Mesenchymal stem cell (in vitro differentiated cells and primary cell): ENCODE measurements around the gene NEDD8.
"Not testable (repeated sequence)": the region's sequence is repeated elsewhere in the genome, so short reads cannot be mapped to it uniquely, and the experiment has no call there.

ENCODE experiments used
- DNase-seq: peaks from one replicate; pipeline ENCODE4 v3.0.0-alpha.2; 2013
- H2AFZ ChIP-seq: one replicate; pipeline ENCODE4 v1.6.1; 2013; ENCODE audit warnings: low read depth, mild to moderate bottlenecking, control low read depth, inconsistent platforms, low read length, moderate library complexity
- H2AK5ac ChIP-seq: 2 replicates; pipeline ENCODE4 v1.6.1; 2013; ENCODE audit warnings: low read length, moderate library complexity, mild to moderate bottlenecking, inconsistent platforms; ENCODE audit not compliant: severe bottlenecking
- H2BK120ac ChIP-seq: one replicate; pipeline ENCODE4 v1.6.1; 2013; ENCODE audit warnings: low read depth, mild to moderate bottlenecking, inconsistent platforms, low read length, moderate library complexity
- H2BK12ac ChIP-seq, 2 experiments: one replicate each; pipeline ENCODE4 v1.6.1; 2013; ENCODE audit warnings: inconsistent platforms in 2 of 2, low read length in 2 of 2, mild to moderate bottlenecking in 2 of 2, moderate library complexity in 2 of 2, control low read depth in 1 of 2
- H2BK15ac ChIP-seq: one replicate; pipeline ENCODE4 v1.6.1; 2013; ENCODE audit warnings: mild to moderate bottlenecking, low read depth, inconsistent platforms; ENCODE audit not compliant: poor library complexity, severe bottlenecking
- H2BK5ac ChIP-seq: 2 replicates; pipeline ENCODE4 v1.6.1; 2013; ENCODE audit warnings: low read depth, mild to moderate bottlenecking, low read length, control low read depth, inconsistent platforms; ENCODE audit not compliant: poor library complexity, severe bottlenecking
- H3K14ac ChIP-seq, 2 experiments: one replicate each; pipeline ENCODE4 v1.6.1; 2013; ENCODE audit warnings: inconsistent platforms in 2 of 2, low read length in 2 of 2, control low read depth in 1 of 2, mild to moderate bottlenecking in 1 of 2, moderate library complexity in 1 of 2
- H3K18ac ChIP-seq, 2 experiments: one replicate each; pipeline ENCODE4 v1.6.1; 2013; ENCODE audit warnings: inconsistent platforms in 2 of 2, low read length in 2 of 2, control low read depth in 1 of 2, low read depth in 1 of 2, mild to moderate bottlenecking in 1 of 2
- H3K23ac ChIP-seq, 2 experiments: one replicate each; pipeline ENCODE4 v1.6.1; 2013; ENCODE audit warnings: inconsistent platforms in 2 of 2, low read length in 2 of 2, mild to moderate bottlenecking in 2 of 2, moderate library complexity in 2 of 2, control low read depth in 1 of 2
- H3K27ac ChIP-seq: 2 replicates; pipeline ENCODE4 v1.5.1; 2013; ENCODE audit warnings: mild to moderate bottlenecking, moderate library complexity, low read length, control low read depth, inconsistent platforms; ENCODE audit not compliant: poor library complexity, severe bottlenecking
- H3K27me3 ChIP-seq, 2 experiments: 2 replicates each; pipeline versions ENCODE4 v1.6.1 to v1.7.0; 2013; ENCODE audit warnings: low read length in 2 of 2, mild to moderate bottlenecking in 2 of 2, moderate library complexity in 2 of 2, control low read depth in 1 of 2, inconsistent platforms in 1 of 2; ENCODE audit not compliant: control insufficient read depth in 1 of 2, insufficient read depth in 1 of 2
- H3K36me3 ChIP-seq, 2 experiments: 2 replicates each; pipeline versions ENCODE4 v1.6.1 to v1.7.0; 2013; ENCODE audit warnings: low read length in 2 of 2, control low read depth in 1 of 2, inconsistent platforms in 1 of 2, low read depth in 1 of 2, mild to moderate bottlenecking in 1 of 2; ENCODE audit not compliant: insufficient read depth in 2 of 2, control insufficient read depth in 1 of 2
- H3K4ac ChIP-seq, 2 experiments: one replicate each; pipeline ENCODE4 v1.6.1; 2013; ENCODE audit warnings: inconsistent platforms in 2 of 2, low read length in 2 of 2, mild to moderate bottlenecking in 2 of 2, moderate library complexity in 2 of 2, control low read depth in 1 of 2, low read depth in 1 of 2
- H3K4me1 ChIP-seq: 2 replicates; pipeline ENCODE4 v1.6.1; 2013; ENCODE audit warnings: low read depth, low read length, control low read depth; ENCODE audit not compliant: control insufficient read depth, insufficient read depth
- H3K4me2 ChIP-seq: 2 replicates; pipeline ENCODE4 v1.6.1; 2013; ENCODE audit warnings: low read length, mild to moderate bottlenecking, inconsistent platforms; ENCODE audit not compliant: poor library complexity, severe bottlenecking
- H3K4me3 ChIP-seq, 2 experiments: 2 replicates each; pipeline versions ENCODE4 v1.5.1 to v1.7.0; 2013; ENCODE audit warnings: low read length in 2 of 2, mild to moderate bottlenecking in 2 of 2, control low read depth in 1 of 2, low read depth in 1 of 2; ENCODE audit not compliant: insufficient read depth in 1 of 2
- H3K79me1 ChIP-seq: replicated peaks from 2 replicates; pipeline ENCODE4 v1.6.1; 2013; ENCODE audit warnings: mild to moderate bottlenecking, control low read depth, low read length, inconsistent platforms; ENCODE audit not compliant: poor library complexity, severe bottlenecking
- H3K9ac ChIP-seq: 2 replicates; pipeline ENCODE4 v1.7.0; 2013; ENCODE audit warnings: mild to moderate bottlenecking, low read length, moderate library complexity
- H3K9me3 ChIP-seq: 2 replicates; pipeline ENCODE4 v1.7.0; 2013; ENCODE audit warnings: mild to moderate bottlenecking, low read length; ENCODE audit not compliant: control insufficient read depth
- H4K8ac ChIP-seq: one replicate; pipeline ENCODE4 v1.6.1; 2013; ENCODE audit warnings: inconsistent platforms, mild to moderate bottlenecking, low read length, moderate library complexity
- H4K91ac ChIP-seq: one replicate; pipeline ENCODE4 v1.6.1; 2013; ENCODE audit warnings: mild to moderate bottlenecking, low read length, inconsistent platforms
- WGBS: methylation state at CpG from one replicate; pipeline ENCODE4 v1.1.7; 2013; ENCODE audit warnings: mixed read lengths; 5-methylcytosine and 5-hydroxymethylcytosine counted together

The NEDD8 gene

GRCh38 chr14:24222987-24223386 lies 9.2 kb downstream of the NEDD8 start:
- H3K4me1 ChIP-seq, H2BK5ac ChIP-seq, DNase-seq, H3K4ac ChIP-seq, H4K8ac ChIP-seq, H4K91ac ChIP-seq, H3K27me3 ChIP-seq, H2AK5ac ChIP-seq, H3K4me3 ChIP-seq, H3K4me2 ChIP-seq, H2AFZ ChIP-seq, H3K23ac ChIP-seq, H3K27ac ChIP-seq, H3K9ac ChIP-seq, H3K18ac ChIP-seq, H3K9me3 ChIP-seq, H2BK120ac ChIP-seq, H3K14ac ChIP-seq, H3K79me1 ChIP-seq, H2BK12ac ChIP-seq, H2BK15ac ChIP-seq: not testable (repeated sequence)
- H3K36me3 ChIP-seq: peaks cover 8 to 36% of the 10 kb centered on the region in 2 experiments
- WGBS: 92% methylated on average over 3 of the region's 4 CpGs

DNA sequence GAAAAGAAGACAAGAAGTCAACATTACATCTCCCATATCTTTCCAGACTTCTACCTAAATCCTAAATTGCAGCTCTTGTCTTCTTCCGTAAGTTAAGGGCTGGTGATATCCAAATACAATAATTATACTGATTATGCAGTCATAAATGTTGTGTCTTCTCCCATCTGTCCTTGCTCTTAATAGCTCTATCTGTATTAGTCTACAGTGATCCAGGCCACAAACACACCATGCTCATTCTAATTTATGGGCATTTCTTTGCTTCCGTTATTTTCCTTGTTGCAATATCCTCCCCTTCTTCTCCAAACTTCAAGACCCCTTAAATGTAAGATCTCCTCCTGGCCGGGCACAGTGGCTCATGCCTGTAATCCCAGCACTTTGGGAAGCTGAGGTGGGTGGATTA lies 12.6 kb downstream of the NEDD8 start:
- no peak overlapping the region for H2AK5ac ChIP-seq
- DNase-seq: no peak
- H3K9me3 ChIP-seq: no peaks in the 10 kb centered on the region
- H2BK5ac ChIP-seq: no peak overlapping the region
- no peak overlapping the region for H4K8ac ChIP-seq
- H3K4me1 ChIP-seq: peaks cover 7% of the 10 kb centered on the region
- no peak overlapping the region for H3K4ac ChIP-seq
- no peak overlapping the region for H3K4me2 ChIP-seq
- no peak overlapping the region for H3K14ac ChIP-seq
- H2BK120ac ChIP-seq: no peak overlapping the region
- no peak overlapping the region for H3K27ac ChIP-seq
- WGBS: 100% methylated on average over 1 of the region's 3 CpGs
- no peak overlapping the region for H2AFZ ChIP-seq
- peaks cover 10 to 28% of the 10 kb centered on the region in 2 experiments for H3K36me3 ChIP-seq
- H3K18ac ChIP-seq: no peak overlapping the region
- peaks cover 12% of the 10 kb centered on the region for H3K79me1 ChIP-seq
- no peak overlapping the region for H3K23ac ChIP-seq
- H3K4me3 ChIP-seq: no peak overlapping the region
- no peaks in the 10 kb centered on the region for H3K27me3 ChIP-seq
- H3K9ac ChIP-seq: no peak overlapping the region
- H4K91ac ChIP-seq: no peak overlapping the region
- H2BK12ac ChIP-seq: no peak overlapping the region
- no peak overlapping the region for H2BK15ac ChIP-seq

DNA sequence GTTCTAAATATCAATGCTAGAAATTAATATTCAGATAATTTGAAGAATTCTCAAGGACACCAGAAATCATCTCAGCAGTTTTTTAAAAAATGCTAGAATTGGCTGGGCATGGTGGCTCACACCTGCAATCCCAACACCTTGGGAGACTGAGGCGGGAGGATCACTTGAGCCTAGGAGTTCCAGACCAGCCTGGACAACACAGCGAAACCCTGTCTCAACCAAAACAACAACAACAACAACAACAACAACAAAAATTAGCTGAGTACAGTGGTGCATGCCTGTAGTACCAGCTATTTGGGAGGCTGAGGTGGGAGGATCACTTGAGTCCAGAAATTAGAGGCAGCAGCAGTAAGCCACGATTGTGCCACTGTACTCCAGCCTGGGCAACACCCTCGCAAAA lies 13.1 kb downstream of the NEDD8 start:
- no peak overlapping the region for H2BK15ac ChIP-seq
- peaks cover 7% of the 10 kb centered on the region for H3K4me1 ChIP-seq
- H3K27me3 ChIP-seq: no peaks in the 10 kb centered on the region
- no peak overlapping the region for H4K91ac ChIP-seq
- no peak overlapping the region for H2AK5ac ChIP-seq
- no peak for DNase-seq
- H2BK120ac ChIP-seq: no peak overlapping the region
- no peak overlapping the region for H2BK5ac ChIP-seq
- no peak overlapping the region for H3K14ac ChIP-seq
- H2AFZ ChIP-seq: no peak overlapping the region
- no peak overlapping the region for H2BK12ac ChIP-seq
- WGBS: 100% methylated on average over 1 of the region's 4 CpGs
- peaks cover 10 to 28% of the 10 kb centered on the region in 2 experiments for H3K36me3 ChIP-seq
- H3K27ac ChIP-seq: no peak overlapping the region
- H4K8ac ChIP-seq: no peak overlapping the region
- H3K4me2 ChIP-seq: no peak overlapping the region
- H3K18ac ChIP-seq: no peak overlapping the region
- peaks cover 12% of the 10 kb centered on the region for H3K79me1 ChIP-seq
- no peak overlapping the region for H3K23ac ChIP-seq
- no peaks in the 10 kb centered on the region for H3K9me3 ChIP-seq
- H3K4me3 ChIP-seq: no peak overlapping the region
- H3K9ac ChIP-seq: no peak overlapping the region
- no peak overlapping the region for H3K4ac ChIP-seq

- Histone ChIP-seq H3K4me1 (peaks cover 12% of the 10 kb centered on the region), H3K36me3 (peaks cover 10 to 34% of the 10 kb centered on the region in 2 experiments), H2AK5ac (peak overlapping the region; percentile 29)
- not testable (repeated sequence) for H3K9me3 ChIP-seq, H3K27ac ChIP-seq, H3K14ac ChIP-seq, H2AFZ ChIP-seq, H3K23ac ChIP-seq, H3K18ac ChIP-seq, DNase-seq, H3K4me2 ChIP-seq, H4K91ac ChIP-seq, H2BK120ac ChIP-seq, H3K79me1 ChIP-seq, H3K27me3 ChIP-seq, H2BK5ac ChIP-seq, H2BK12ac ChIP-seq, H3K4me3 ChIP-seq, H3K9ac ChIP-seq, H3K4ac ChIP-seq, H2BK15ac ChIP-seq, H4K8ac ChIP-seq
- WGBS: no CpG with 5 or more reads among the region's 1 CpG
These were observed 15.3 kb downstream of the NEDD8 start for GRCh38 chr14:24216876-24217275.
